Measurements from ENCODE around the gene OR6S1. TPM values are rescaled to one million over a fixed set of nuclear protein-coding genes. Genes with fewer than 3 reads are reported as not detected.
"Not testable (repeated sequence)": the region's sequence is repeated elsewhere in the genome, so short reads cannot be mapped to it uniquely, and the experiment has no call there.

The OR6S1 gene
- total RNA-seq, 2 experiments from 2014 or later, result not detected

DNA sequence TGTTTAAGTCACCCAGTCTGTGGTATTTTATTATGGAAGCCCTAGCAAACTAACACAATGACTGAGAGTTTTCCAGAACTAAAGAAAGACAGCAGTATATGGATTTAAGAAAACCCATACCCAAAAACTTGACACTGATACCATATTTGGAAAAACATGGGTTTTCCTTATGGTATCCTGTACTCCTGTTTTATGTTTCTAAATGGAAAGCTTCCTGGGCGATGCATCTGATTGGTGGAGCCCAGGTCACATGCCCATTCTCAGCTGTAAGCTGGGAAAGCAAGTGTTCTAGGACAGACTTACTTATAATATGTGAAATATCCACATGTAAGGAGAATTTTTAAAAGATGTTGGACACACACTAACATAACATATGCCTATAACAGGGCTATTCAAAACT is 38.4 kb upstream of the OR6S1 start:
- POLR2A ChIA-PET, result no interaction called here
- CTCF ChIA-PET, result interaction anchor here (0.7 to 4.1 kb wide), 4 partner anchors 11 to 71 kb away, joined by 3 to 15 read pairs (median 10); no protein-coding TSS in a partner anchor

DNA sequence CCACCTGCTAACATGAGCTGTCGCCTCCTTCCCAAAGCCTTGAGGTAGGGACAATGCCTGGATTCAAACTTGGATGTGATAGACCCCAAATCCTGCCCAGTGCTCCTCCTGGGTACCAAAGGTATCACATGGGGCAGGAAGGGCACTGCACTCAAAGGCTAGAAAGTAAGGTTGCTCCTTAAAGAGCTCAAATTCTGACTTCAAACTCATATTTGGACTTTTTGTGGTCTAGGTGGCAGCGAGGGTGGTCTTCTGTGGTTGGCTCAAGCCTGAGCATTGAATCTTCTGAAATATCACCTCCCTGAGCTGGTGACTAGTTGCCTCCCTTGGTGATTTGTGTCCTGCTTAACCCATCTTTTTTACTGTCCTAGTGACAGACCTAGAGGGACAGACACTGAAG is 34.6 kb upstream of the OR6S1 start:
- ChIA-PET CTCF (interaction anchor here (1.2 to 1.6 kb wide), 2 partner anchors 15 to 19 kb away, joined by 3 to 4 read pairs; no protein-coding TSS in a partner anchor), POLR2A (no interaction called here)

DNA sequence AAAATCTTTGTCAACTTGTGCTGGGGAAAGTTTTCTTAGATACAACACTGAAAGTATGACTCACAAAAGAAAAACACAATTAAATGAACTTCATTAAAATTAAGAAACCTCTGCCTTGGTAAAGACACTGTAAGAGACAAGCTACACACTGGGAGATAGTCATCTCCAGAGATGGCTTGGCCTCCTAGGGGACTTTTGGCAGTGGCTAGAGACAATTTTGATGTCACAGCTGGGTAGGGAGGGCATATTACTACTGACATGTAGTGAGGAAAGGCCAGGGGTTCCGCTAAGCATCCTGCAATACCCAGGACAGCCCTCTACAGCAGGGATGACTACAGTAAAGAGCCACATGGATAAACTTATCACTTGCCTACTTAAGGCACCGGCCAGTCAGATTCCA is 34.2 kb upstream of the OR6S1 start:
- ChIA-PET CTCF (interaction anchor here (1.2 kb wide), 1 partner anchor 18 kb away, joined by 3 read pairs; no protein-coding TSS in a partner anchor), POLR2A (no interaction called here)

DNA sequence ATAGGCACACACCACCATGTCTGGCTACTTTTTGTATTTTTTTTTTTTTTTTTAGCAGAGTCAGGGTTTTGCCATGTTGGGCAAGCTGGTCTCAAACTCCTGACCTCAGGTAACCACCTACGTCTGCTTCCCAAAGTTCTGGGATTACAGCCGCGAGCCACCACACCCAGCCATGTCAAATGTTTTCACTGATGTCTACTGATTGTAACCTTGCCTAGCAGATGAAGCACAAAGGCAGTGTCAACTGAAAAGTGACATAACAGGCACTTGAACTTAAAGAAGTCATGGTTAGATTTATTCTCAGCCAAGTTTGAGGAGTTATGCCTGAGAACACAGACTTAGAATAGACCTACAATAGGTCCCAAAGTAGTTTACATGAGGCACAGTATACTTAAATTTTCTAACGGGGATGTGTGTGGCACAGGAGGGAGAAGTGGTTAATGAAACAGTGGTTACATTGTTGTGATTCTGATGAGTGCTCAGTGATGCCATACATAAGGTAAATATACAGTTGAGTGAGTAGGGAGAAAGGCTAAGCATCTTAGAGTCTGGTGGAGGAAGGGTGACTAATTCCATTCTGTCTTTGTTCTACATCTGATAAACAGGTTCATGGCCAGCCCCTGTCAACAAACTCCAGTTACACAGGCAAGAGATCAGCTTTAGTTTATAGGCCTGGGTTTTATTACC is 30.2 kb upstream of the OR6S1 start:
- ChIA-PET CTCF (interaction anchor here (0.7 kb wide), 1 partner anchor 467 kb away, joined by 3 read pairs; no protein-coding TSS in a partner anchor), POLR2A (no interaction called here)

DNA sequence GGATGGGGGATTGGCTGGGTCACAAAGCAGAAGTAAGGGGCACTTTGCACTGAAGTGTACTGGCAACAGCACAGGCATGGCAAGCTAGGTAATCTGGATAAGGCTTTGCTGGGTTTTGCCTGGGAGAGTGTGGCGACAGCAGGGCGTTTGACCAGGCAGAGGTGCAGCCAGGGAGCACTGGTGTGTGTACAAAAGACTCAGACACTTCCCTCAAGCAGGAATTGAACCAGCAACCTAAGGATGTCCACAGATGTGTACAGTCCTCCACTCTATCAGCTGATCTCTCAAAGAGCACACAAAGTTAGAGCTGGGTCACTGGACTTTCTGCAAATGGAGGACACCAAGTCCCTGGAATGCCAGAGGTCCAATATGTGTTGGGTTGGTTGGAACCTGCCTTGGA is 27.5 kb upstream of the OR6S1 start:
- CTCF ChIA-PET, result interaction anchor here (0.9 to 2.1 kb wide), 5 partner anchors 13 to 302 kb away, joined by 3 to 10 read pairs (median 4); no protein-coding TSS in a partner anchor
- POLR2A ChIA-PET, result no interaction called here

DNA sequence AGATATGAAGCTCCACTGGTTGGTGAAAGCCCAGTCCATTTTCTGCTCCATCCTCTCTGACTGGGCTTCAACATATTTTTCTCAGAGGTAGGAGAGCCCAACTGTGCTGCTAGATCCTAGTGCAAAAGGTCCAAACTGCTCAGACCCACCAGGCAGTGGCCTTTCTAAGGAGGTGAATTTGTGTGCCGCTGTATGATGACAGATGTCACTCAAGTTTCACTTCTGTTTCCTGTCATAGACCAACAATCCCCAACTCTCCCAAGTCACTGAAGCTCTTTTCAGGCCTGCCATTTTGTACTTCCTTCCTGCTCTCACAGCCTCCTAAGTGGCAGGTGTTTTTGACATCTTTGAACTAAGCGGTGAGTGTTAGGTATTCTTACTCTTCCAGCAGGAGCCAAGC is 26.5 kb upstream of the OR6S1 start:
- CTCF ChIA-PET, result interaction anchor here (0.9 to 2.1 kb wide), 3 partner anchors 14 to 55 kb away, joined by 3 to 10 read pairs (median 4); no protein-coding TSS in a partner anchor
- POLR2A ChIA-PET, result no interaction called here

DNA sequence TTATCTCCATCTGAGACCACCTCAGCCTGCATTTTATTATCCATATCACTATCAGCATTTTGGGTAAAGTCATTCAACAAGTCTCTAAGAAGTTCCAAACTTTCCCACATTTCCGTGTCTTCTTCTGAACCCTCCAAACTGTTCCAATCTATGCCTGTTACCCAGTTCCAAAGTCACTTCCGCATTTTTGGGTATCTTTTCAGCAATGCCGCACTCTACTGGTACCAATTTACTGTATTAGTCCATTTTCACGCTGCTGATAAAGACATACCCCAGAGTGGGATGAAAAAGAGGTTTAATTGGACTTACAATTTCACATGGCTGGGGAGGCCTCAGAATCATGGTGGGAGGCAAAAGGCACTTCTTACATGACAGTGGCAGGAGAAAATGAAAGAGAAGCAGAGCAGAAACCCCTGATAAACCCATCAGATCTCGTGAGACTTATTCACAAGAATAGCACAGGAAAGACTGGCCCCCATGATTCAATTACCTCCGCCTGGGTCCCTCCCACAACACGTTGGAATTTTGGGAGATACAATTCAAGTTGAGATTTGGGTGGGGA is 25.0 kb upstream of the OR6S1 start:
- CTCF ChIA-PET, result interaction anchor here (1.2 kb wide), 1 partner anchor 9 kb away, joined by 3 read pairs; no protein-coding TSS in a partner anchor
- POLR2A ChIA-PET, result not testable (repeated sequence)

DNA sequence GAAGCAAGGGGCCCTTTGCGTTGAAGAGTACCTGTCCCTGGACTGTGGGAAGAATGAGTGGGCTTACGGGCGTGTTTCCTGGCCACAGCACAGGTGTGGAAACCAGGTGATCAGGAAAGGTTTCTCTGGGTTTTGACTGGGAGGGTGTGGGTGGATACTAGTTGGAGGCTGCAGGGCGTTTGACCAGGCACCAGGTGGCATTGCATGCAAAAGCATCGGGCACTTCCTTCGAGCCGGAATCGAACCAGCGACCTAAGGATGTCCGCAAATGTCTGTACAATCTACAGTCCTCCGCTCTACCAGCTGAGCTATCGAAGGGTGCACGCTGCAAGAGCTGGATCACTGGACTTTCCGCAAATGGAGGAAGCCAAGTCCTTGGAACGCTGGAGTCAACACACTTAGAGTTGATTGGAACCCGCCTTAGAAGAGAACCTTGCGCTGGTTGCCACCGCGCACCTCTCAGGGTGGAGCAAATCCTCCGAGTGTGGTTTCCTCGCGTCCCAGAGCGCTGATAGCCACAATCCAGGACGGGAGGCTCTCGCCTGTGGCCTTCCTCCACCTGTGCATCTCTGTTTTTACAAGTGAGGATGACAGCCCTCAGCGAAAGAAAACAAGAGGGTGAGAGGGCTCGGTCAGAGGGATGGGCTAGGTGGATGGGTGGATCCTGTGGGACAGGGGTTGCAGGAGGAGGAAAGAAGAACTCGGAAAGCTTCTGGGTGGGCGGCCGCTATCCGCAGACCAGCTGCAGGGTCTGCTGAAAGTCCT is 21.7 kb upstream of the OR6S1 start:
- ChIA-PET CTCF (interaction anchor here (0.6 to 1.8 kb wide), 6 partner anchors 10 to 391 kb away, joined by 3 to 8 read pairs (median 6); no protein-coding TSS in a partner anchor), POLR2A (no interaction called here)

DNA sequence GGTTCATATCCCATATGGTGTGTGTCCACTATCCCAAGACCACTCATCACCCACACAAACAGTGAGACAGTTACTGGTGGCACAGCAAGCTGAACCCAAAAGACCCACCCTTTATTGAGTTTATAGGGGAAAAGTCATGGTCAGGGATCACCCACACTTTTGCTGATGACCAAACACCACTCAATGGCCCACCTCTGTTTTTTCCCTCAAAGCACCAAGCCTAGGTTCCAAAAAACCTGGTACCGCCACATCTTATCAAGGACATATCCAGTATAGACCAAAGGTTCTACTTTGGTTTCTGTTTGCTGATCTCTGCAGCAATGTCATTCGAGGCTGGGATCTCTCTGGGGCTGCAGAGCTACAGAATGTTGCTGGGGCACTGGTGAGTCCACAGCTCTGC is 19.7 kb upstream of the OR6S1 start:
- ChIA-PET CTCF (interaction anchor here (0.5 to 0.6 kb wide), 2 partner anchors 17 to 21 kb away, joined by 3 read pairs; no protein-coding TSS in a partner anchor), POLR2A (no interaction called here)

DNA sequence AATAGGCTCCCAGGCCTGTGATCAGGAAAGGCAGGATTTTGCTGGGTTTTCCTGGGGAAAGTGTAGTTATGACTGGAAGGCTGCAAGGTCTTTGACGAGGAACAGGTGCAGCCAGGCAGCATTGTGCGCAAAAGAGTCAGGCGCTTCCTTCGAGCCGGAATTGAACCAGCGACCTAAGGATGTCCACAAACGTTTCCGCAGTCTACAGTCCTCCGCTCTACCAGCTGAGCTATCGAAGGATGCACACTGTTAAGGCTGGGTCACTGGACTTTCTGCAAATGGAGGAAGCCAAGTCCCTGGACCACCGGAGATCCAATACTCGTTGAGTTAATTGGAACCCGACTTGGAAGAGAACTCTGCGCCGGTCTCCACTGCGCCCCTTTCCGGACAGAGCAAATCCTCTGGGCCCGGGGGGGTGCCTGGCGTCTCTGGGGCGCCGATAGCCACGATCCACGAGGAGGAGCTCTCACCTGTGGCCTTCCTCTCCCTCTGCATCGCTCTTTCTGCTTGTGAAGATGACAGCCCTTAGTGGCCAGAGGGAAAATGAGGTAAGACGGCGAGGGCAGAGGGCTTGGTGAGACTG is 18.4 kb upstream of the OR6S1 start:
- CTCF ChIA-PET, result interaction anchor here (0.9 to 1.0 kb wide), 2 partner anchors 31 to 316 kb away, joined by 3 read pairs; partner anchors contain the start of gene PARP2
- POLR2A ChIA-PET, result no interaction called here

DNA sequence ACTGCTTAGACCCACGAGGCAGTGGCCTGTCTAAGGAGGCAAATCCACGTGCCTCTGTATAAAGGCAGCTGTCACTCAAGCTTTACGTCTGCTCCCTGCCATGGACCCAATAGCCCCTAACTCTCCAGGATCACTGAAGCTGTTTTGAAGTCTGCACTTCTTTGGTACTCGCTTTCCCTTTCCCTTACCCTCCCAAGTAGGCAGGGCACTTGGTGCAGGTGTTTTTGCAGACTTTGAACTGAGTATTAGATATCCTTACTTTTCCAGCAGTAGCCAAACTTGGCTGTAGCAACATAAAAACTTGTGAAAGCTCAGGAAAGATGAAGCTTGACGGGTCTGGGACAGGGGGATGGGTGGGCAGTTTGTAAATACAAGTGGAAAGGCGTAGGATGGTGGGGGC is 17.8 kb upstream of the OR6S1 start:
- ChIA-PET CTCF (interaction anchor here (1.0 to 1.2 kb wide), 2 partner anchors 20 to 316 kb away, joined by 3 read pairs; partner anchors contain the start of gene PARP2), POLR2A (no interaction called here)

DNA sequence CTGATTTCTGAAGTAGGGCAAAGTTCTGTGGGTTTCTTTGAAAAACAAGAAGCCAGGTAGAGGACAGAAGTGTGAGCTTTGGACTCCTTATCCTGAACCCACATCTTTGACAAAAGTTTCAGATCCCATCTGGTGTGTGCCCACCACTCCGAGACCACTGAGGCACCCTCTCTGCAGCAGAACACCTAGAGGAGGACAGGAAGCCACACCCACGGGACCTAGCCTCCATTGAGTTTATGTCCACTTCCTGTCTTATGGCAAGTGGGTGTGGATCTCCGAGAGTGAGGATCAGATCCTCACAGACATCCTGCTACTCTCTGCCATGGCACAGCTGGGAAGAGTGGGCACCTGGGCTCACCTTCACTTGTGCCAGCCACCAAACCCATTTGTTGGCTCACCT is 16.8 kb upstream of the OR6S1 start:
- ChIA-PET CTCF (interaction anchor here (1.2 to 2.2 kb wide), 5 partner anchors 17 to 33 kb away, joined by 3 to 7 read pairs (median 3); no protein-coding TSS in a partner anchor), POLR2A (no interaction called here)

DNA sequence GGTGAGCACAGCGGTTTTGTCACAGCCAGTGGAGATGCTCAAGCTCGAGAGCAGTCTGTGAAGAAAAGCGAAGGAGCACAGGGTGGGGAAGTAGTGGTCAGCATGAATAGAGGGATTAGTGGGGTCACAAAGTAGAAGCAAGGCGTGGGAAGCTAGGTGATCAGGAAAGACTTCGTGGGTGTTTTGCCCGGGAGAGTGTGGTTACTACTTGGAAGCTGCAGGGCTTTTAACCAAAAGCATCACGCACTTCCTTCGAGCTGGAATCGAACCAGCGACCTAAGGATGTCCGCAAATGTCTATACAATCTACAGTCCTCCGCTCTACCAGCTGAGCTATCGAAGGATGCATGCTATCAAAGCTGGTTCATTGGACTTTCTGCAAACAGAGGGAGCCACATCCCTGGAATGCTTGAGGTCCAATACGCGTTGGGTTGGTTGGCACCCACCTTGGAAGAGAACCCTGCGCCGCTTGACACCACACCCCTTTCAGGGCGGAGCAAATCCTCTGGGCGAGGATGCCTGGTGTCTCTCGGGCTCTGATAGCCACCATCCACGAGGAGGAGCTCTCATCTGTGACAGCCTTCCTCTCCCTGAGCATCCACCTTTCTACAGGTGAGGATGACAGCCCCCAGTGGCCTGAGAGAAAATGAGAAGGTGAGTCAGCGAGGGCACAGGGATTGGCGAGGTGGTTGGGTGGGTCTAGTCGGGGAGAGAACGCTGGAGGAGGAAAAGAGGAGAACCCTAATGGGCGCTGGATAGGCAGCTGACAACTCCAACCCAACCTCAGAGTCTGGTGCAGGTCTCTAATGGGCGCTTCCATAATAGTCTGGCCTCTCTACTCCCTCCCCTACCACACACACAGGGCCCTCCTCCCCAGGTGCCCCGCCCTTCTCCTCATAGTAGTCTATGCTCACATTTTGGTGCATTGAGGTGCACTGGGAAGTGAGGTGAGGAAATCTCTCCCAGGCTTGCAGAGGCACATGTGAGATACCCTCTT is 16.0 kb upstream of the OR6S1 start:
- POLR2A ChIA-PET, result no interaction called here

DNA sequence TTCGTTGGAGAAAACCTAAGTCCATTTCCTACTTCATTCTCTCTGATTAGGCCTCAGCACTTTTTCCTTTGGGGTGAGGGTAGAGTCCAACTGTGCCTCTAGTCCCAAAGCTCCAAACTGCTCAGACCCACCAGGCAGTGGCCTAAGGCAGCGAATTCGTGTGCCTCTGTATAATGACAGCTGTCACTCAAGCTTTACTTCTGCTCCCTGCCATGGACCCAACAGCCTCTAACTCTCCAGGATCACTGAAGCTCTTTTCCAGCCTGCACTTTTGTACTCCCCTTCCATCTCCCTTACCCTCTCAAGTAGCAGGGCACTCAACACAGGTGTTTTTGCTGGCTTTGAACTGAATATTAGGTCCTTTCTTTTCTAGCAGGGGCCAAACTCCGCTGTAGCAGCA is 14.8 kb upstream of the OR6S1 start:
- ChIA-PET CTCF (interaction anchor here (2.2 kb wide), 1 partner anchor 35 kb away, joined by 7 read pairs; no protein-coding TSS in a partner anchor), POLR2A (no interaction called here)

More for the DNA sequence above, 16.0 kb upstream of the OR6S1 start:
- CTCF ChIA-PET, result interaction anchor here (0.9 to 2.2 kb wide), 6 partner anchors 8 to 34 kb away, joined by 3 to 7 read pairs (median 3); no protein-coding TSS in a partner anchor

DNA sequence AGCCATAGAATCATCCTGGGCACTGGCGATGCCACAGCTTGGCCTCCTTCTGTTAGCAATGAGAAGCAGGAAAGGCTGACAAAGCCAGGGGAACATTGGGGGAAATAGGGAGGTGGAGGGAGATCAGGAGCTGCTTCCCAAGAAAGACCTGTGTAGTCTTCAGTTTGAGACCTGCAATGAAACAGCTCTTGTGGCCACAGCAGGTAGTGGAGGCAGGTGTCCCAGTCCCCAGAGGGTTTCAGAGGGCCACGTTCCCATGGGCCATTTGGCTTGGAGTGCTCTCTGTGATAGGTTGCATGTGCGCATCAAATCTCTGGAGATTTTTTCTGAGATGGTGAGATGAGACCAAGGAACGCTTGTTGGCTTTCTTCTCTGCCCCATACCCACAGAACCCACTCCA is 14.4 kb upstream of the OR6S1 start:
- CTCF ChIA-PET, result interaction anchor here (0.6 kb wide), 1 partner anchor 438 kb away, joined by 3 read pairs; no protein-coding TSS in a partner anchor
- POLR2A ChIA-PET, result no interaction called here

DNA sequence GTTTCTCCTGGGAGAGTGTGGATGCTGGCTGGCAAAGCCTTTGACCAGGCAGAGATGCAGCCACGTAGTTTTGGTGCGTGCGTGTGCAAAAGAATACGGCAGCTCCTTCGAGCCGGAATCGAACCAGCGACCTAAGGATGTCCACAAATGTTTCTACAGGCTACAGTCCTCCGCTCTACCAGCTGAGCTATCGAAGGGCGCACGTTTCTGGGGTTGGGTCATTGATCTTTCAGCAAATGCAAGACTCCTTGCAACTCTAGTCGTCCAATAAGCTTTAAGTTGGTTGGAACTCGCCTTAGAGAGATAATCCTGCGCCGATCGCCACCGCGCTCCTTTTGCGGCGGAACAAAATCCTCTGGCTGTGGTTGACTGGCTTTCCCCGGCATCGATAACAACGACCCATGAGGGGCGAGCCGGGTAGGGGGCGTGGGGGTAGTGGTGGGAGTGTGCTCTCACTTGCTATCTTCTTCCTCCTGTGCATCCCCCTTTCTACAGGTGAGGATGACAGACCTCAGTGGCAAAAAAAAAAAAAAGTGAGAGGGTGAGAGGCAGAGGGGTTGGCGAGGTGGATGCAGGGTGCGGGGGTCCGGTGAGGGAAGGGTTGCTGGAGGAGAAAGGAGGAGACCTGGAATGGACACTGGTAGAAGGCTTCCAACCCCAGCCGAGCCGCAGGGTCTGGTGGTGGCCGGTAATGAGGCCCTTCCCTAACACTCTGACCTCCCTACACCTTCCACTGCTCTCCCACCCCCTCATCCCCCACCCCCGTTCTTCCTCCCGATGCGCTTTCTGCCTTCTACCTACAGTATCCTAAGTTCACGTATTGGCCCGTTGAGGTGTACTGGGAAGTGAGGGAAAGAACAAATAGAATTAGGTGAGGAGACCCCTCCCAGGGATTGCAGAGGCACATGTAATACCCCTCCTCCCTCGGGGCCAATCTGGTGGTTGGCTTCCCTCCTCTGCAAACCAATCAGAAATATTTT is 11.8 kb upstream of the OR6S1 start:
- ChIA-PET POLR2A (interaction anchor here (0.7 kb wide), 1 partner anchor 40 kb away, joined by 3 read pairs; no protein-coding TSS in a partner anchor), CTCF (interaction anchor here (1.1 kb wide), 1 partner anchor 10 kb away, joined by 3 read pairs; no protein-coding TSS in a partner anchor)

DNA sequence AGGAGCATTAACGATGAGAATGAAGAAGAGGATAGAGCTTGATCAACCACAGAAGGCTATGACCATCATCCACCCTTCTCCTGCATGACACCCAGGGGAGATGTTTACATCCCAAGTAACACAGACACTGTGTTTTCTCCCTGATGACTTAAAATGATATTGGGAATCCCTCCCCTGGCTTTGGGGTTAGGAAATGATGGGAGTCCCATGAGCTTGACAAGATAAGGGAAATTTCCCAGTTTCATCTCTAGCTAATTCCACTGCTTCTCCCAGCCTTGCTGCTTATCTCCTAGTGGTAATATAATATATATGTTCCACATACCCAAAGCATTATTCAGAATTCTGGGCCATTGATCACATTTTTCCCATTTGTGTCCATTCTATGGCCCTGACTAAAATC is 4.0 kb upstream of the OR6S1 start:
- CTCF ChIA-PET, result interaction anchor here (0.9 to 1.0 kb wide), 2 partner anchors 15 to 171 kb away, joined by 3 read pairs; no protein-coding TSS in a partner anchor
- POLR2A ChIA-PET, result no interaction called here

Data from activated CD8-positive, alpha-beta memory T cell treated with anti-CD3 and anti-CD28 coated beads for 36 hours (primary cell).